GM23248 (cell line): ENCODE measurements around the gene CHST1. TPM values are rescaled to one million over a fixed set of nuclear protein-coding genes. Genes with fewer than 3 reads are reported as not detected.

ENCODE experiments used
- DNase-seq: peaks from one replicate; pipeline ENCODE4 v3.0.0-alpha.2; 2015
- H2AFZ ChIP-seq: fragments of 200-600 bp; sonication (generic); 2 replicates; pipeline ENCODE4 v1.6.1; 2016; ENCODE audit warnings: antibody characterized with exemption
- H3F3A ChIP-seq: fragments of 200-600 bp; sonication (generic); 2 replicates; pipeline ENCODE4 v1.6.1; 2016; ENCODE audit warnings: mild to moderate bottlenecking, antibody characterized with exemption, mixed run types; ENCODE audit not compliant: insufficient read depth
- H3K27ac ChIP-seq: fragments of 200-600 bp; sonication (generic); 2 replicates; pipeline ENCODE4 v1.5.1; 2016; ENCODE audit warnings: mild to moderate bottlenecking
- H3K27me3 ChIP-seq: fragments of 200-600 bp; sonication (generic); replicated peaks from 2 replicates; pipeline ENCODE4 v1.6.1; 2016; ENCODE audit warnings: mild to moderate bottlenecking; ENCODE audit not compliant: insufficient read depth
- H3K36me3 ChIP-seq: fragments of 200-600 bp; sonication (generic); 2 replicates; pipeline ENCODE4 v1.6.1; 2016; ENCODE audit warnings: low read depth, mild to moderate bottlenecking
- H3K4me1 ChIP-seq: fragments of 200-600 bp; sonication (generic); 2 replicates; pipeline ENCODE4 v1.6.1; 2016; ENCODE audit warnings: mild to moderate bottlenecking; ENCODE audit not compliant: insufficient read depth
- H3K4me2 ChIP-seq: fragments of 200-600 bp; sonication (generic); one replicate; pipeline ENCODE4 v1.6.1; 2016; ENCODE audit warnings: mild to moderate bottlenecking; ENCODE audit not compliant: unreplicated experiment
- H3K4me3 ChIP-seq: fragments of 200-600 bp; sonication (generic); 2 replicates; pipeline ENCODE4 v1.5.1; 2016; ENCODE audit warnings: mild to moderate bottlenecking
- H3K79me2 ChIP-seq: fragments of 200-600 bp; sonication (generic); 2 replicates; pipeline ENCODE4 v1.6.1; 2016; ENCODE audit warnings: mild to moderate bottlenecking; ENCODE audit not compliant: insufficient read depth
- H3K9ac ChIP-seq: fragments of 200-600 bp; sonication (generic); 2 replicates; pipeline ENCODE4 v1.6.1; 2016; ENCODE audit warnings: mild to moderate bottlenecking
- H3K9me2 ChIP-seq: fragments of 200-600 bp; sonication (generic); 2 replicates; pipeline ENCODE4 v1.6.1; 2016; ENCODE audit warnings: mixed run types, mild to moderate bottlenecking, moderate library complexity; ENCODE audit not compliant: insufficient read depth
- H3K9me3 ChIP-seq: fragments of 200-600 bp; sonication (generic); one replicate; pipeline ENCODE4 v1.6.1; 2017; ENCODE audit warnings: low read depth
- H4K20me1 ChIP-seq: fragments of 200-600 bp; sonication (generic); 2 replicates; pipeline ENCODE4 v1.6.0; 2016; ENCODE audit not compliant: insufficient read depth
- EZH2 ChIP-seq: fragments of 200-600 bp; sonication (generic); IDR thresholded peaks from 2 replicates; pipeline ENCODE4 v1.6.1; 2018; ENCODE audit warnings: antibody characterized with exemption, mild to moderate bottlenecking; ENCODE audit not compliant: insufficient read depth, poor library complexity, severe bottlenecking
- EZH2phosphoT487 ChIP-seq: fragments of 200-600 bp; sonication (generic); IDR thresholded peaks from 2 replicates; pipeline ENCODE4 v1.6.1; 2018; ENCODE audit warnings: antibody characterized with exemption, moderate library complexity, mild to moderate bottlenecking, low read depth; ENCODE audit not compliant: insufficient read depth
- WGBS, 2 experiments: methylation state at CpG; one replicate each; pipeline ENCODE4 v1.1.6; 2015 to 2017; ENCODE audit warnings: low lambda C conversion rate in 2 of 2, low coverage in 1 of 2; ENCODE audit errors: missing lambda C conversion rate in 2 of 2; 5-methylcytosine and 5-hydroxymethylcytosine counted together
- in situ Hi-C: fragments of 300-500 bp; cut with MboI; formaldehyde crosslinking; loops from 2 replicates; pipeline ENCODE4 v1.15.0; 2020
- microRNA-seq: library from miRNA; unstranded; fragments of <30 nt; microRNA quantifications from one replicate; pipeline ENCODE4, GENCODE V29; 2016; ENCODE audit warnings: borderline number of aligned reads
- polyA plus RNA-seq: library from polyadenylated mRNA; unstranded; fragments of >200 nt; fragmentation: Nextera tagmentation; extraction: Ambion mirVana; gene quantifications from 2 replicates; pipeline ENCODE4 v1.2.1, GENCODE V29; 2016
- small RNA-seq: library from RNA; depleted of rRNA; stranded (forward); fragments of <200 nt; gene quantifications from one replicate; pipeline ENCODE3, GENCODE V24; 2014; ENCODE audit warnings: low read depth, low replicate concordance
- total RNA-seq: library from RNA; depleted of rRNA; stranded (reverse); fragments of >200 nt; shearing (Covaris generic); gene quantifications from 2 replicates; pipeline ENCODE4 v1.2.3, GENCODE V29; 2014; rRNA removed

CHST1 gene
- total and polyA plus RNA-seq, 2 experiments from 2014 or later, result 0.06 TPM; not detected in 1

DNA sequence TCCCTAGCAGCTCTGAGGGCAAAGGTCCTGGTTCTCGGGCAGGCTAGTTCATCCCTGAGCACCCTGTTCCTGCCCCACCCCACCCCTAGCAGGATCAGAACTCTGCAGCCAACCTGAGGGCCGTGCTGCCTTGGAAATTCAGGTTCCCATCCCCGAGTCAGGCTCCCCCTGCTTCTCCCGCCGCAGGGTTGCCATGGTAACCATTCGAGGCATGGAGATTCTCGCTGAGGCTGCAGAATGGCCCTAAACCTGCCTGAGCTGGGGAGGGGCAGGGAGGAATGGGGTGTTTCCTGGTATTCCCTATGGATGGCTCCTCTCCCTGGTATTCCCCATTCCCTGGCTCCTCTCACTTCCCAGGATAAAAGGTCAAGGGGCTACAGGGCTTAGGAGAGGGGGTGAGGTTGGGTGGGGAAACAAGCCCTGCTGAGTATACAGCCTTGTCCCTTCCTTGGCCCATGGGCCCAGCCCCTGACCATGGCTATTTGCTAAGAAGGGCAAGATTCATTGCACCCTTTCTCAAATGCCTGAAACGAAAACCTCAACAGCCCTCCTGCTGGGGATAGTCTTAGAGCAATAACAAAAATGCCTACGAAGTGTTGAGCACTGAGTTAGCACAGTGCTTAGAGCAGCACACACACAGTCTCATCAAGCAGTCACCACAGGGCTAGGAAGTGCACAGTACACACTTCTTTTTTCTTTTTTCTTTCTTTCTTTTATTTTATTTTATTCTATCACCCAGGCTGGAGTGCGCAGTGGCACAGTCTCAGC, 58.7 kb downstream of the CHST1 start:
- in situ Hi-C loops, result no loop called here
- no peaks in the 10 kb centered on the region for H3K36me3 ChIP-seq

DNA sequence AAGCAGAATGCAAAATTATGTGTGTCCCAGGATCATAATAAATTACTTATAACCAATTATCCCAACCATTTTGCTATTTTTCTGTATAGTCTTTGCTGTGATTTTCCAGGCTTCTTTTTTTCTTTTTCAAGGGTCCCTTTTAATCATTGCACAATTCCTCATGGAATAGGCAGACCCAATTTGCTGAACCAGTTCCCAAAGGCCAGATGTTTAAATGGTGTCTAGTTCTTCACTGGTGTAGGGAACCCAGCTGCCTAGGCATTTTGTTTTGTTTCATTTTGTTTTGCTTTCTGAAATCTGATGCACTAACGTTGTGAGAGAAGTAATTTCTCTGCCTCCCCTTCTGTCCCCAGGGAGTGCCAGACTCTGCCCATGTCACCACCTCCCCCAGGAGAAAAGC, 60.4 kb downstream of the CHST1 start:
- no peak for DNase-seq
- Histone ChIP-seq H4K20me1 (no peaks in the 10 kb centered on the region), H3K27me3 (peaks cover 3% of the 10 kb centered on the region; the same call in 1 of the 2 replicates), H2AFZ (no peak overlapping the region), H3K4me2 (no peak overlapping the region), H3K4me3 (no peak overlapping the region), H3K27ac (no peak overlapping the region), H3K9me2 (no peaks in the 10 kb centered on the region), H3K4me1 (no peaks in the 10 kb centered on the region), H3K9me3 (no peaks in the 10 kb centered on the region), H3K36me3 (no peaks in the 10 kb centered on the region), H3K79me2 (no peaks in the 10 kb centered on the region), H3F3A (no peaks in the 10 kb centered on the region), H3K9ac (no peak overlapping the region)
- 0% methylated on average over 1 of the region's 1 CpG for WGBS, 2 experiments
- in situ Hi-C loops, result no loop called here
- TF ChIP-seq EZH2 (no peak), EZH2phosphoT487 (no peak)

More for the DNA sequence above, 58.7 kb downstream of the CHST1 start:
- DNase-seq, result no peak
- Histone ChIP-seq H3F3A (no peaks in the 10 kb centered on the region), H3K4me1 (no peaks in the 10 kb centered on the region), H3K9me2 (no peaks in the 10 kb centered on the region), H3K9me3 (no peaks in the 10 kb centered on the region), H3K4me2 (no peak overlapping the region), H3K79me2 (no peaks in the 10 kb centered on the region), H3K27me3 (peaks cover 10% of the 10 kb centered on the region; the same call in 1 of the 2 replicates), H2AFZ (no peak overlapping the region), H3K4me3 (no peak overlapping the region), H3K27ac (no peak overlapping the region), H4K20me1 (no peaks in the 10 kb centered on the region), H3K9ac (no peak overlapping the region)
- 2 to 5% methylated on average over 10 of the region's 10 CpGs for WGBS, 2 experiments
- TF ChIP-seq EZH2, result no peak
- no peak for TF ChIP-seq EZH2phosphoT487

DNA sequence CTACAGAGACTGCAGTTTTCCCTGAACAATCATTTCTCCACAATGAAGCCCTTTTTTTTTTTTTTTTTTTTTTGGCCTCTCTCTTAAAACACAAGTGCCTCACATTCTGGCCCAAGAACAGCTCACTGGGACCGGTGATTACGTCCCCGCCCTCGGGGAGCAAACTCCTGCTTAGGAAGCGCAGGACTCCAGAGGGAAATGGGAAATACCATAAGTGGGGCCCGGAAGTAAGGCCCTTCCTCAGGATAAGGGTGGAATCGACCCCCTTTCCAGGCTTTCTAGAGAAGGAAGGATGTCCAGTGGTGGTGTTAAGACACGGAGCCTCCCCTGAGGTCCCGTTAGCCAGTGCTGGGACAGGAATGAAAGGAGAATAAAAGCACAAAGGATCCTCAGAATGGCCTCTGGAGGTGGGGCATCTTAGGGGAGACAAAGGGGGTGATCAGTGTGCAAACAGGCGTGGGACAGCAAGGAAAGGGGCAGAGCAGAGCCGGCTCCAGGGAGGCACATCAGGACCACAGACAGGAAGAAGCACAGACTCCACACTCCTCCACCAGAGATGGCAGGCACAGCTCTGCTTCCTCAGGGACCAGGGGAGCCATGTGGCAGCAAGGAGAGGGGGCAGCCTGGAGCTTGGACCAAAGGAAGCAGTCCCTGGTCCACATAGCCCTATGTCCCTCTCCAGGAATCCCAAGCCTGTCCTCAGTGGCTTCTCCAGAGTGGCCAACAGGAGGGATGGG, 61.3 kb downstream of the CHST1 start:
- Histone ChIP-seq H3K9ac (no peak overlapping the region), H3K27me3 (peaks cover 3% of the 10 kb centered on the region; the same call in 1 of the 2 replicates), H3F3A (no peaks in the 10 kb centered on the region), H3K79me2 (no peaks in the 10 kb centered on the region), H3K4me1 (no peaks in the 10 kb centered on the region), H3K9me2 (no peaks in the 10 kb centered on the region), H3K36me3 (no peaks in the 10 kb centered on the region), H3K4me2 (no peak overlapping the region), H4K20me1 (no peaks in the 10 kb centered on the region), H2AFZ (no peak overlapping the region), H3K27ac (no peak overlapping the region), H3K4me3 (no peak overlapping the region), H3K9me3 (no peaks in the 10 kb centered on the region)
- no peak for TF ChIP-seq EZH2
- TF ChIP-seq EZH2phosphoT487, result no peak
- in situ Hi-C loops, result no loop called here
- 17 to 19% methylated on average over 11 of the region's 11 CpGs for WGBS, 2 experiments
- DNase-seq, result no peak

DNA sequence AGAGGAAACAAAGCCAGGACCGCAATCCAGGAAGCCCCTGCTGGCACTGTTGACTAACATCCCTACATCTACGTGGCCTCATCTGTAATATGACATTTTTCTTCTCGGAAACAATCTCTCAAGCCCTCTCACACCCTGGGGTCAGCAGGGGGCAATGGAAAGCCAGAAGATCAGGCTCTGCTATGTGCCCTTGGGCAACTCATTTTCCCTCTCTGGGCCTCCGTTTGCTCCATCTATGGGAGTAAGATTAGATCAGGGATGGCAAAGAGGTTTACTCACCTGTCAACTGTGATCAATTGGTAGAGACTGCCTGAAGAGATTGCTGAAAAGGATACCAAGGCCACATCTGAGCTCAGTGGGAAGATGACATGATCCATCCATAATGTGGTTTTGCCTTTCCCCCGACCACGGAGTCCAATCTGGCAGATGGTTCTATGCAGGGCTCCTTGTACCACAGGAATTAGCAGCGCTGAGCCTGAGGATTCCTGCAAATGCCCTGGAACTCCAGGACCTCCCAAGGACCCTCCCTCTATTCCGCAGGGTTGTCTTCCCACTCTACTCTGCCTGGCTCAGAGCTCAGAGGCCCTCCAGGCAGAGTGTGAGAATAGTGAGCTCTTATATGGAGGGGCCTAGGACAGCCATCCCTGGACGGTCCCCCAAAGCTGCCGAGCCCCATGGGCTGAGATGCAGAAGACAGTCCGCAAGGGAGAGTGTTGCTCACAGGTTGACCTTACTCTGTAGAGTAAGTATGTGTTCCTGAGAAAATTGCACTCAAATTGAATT, 66.1 kb downstream of the CHST1 start:
- DNase-seq, result no peak
- Histone ChIP-seq H3K9me3 (no peaks in the 10 kb centered on the region), H3K36me3 (no peaks in the 10 kb centered on the region), H4K20me1 (no peaks in the 10 kb centered on the region), H3K4me2 (no peak overlapping the region), H3K27me3 (peaks cover 3% of the 10 kb centered on the region; the same call in 1 of the 2 replicates), H3F3A (no peaks in the 10 kb centered on the region), H3K4me3 (no peak overlapping the region), H2AFZ (no peak overlapping the region), H3K9ac (no peak overlapping the region), H3K9me2 (no peaks in the 10 kb centered on the region), H3K4me1 (no peaks in the 10 kb centered on the region), H3K27ac (no peak overlapping the region), H3K79me2 (no peaks in the 10 kb centered on the region)
- WGBS, 2 experiments, result 38 to 41% methylated on average over 11 of the region's 11 CpGs
- TF ChIP-seq EZH2phosphoT487 (no peak), EZH2 (no peak)
- in situ Hi-C loops, result no loop called here

Small RNAs within 50 kb of the gene (microRNA-seq; reads per million reads assigned to microRNA genes)
- not detected for gene MIR7154

Small RNAs within 50 kb of the gene (small RNA-seq; reads per million reads assigned to genes)
- gene MIR7154, result not detected

Other genes with a start within 250 kb of the CHST1 start
- 12.5 and 15.9 TPM in 2 replicates for gene SLC35C1, start 139.5 kb upstream of the CHST1 start, total RNA-seq
- gene SLC35C1, start 139.5 kb upstream of the CHST1 start, polyA plus RNA-seq, result 17.8 and 18.3 TPM in 2 replicates
- gene CRY2, start 181.9 kb upstream of the CHST1 start, total RNA-seq, result 10.3 and 10.7 TPM in 2 replicates
- gene CRY2, start 181.9 kb upstream of the CHST1 start, polyA plus RNA-seq, result 7.6 and 8.3 TPM in 2 replicates
- gene MAPK8IP1, start 220.0 kb upstream of the CHST1 start, total RNA-seq, result 8.1 and 9.5 TPM in 2 replicates
- 1.8 and 2.1 TPM in 2 replicates for gene MAPK8IP1, start 220.0 kb upstream of the CHST1 start, polyA plus RNA-seq
- gene FREY1, start 241.6 kb upstream of the CHST1 start, total RNA-seq, result not detected in 2 replicates
- not detected in 2 replicates for gene FREY1, start 241.6 kb upstream of the CHST1 start, polyA plus RNA-seq